ENCODE data around the gene ARHGEF7.

Gene ARHGEF7

GRCh38 chr13:111111376-111111937 lies 3.7 kb upstream of the ARHGEF7 start:
- no peak for TF ChIP-seq CTCF (IDR thresholded peaks at IDR 0.05; ENCODE audit: control insufficient read depth, extremely low read depth, insufficient read depth)
- no peak overlapping the region for H3K4me3 ChIP-seq (ENCODE audit: low read depth, low read length)
- DNase-seq (ENCODE audit: low read depth): no peak

GRCh38 chr13:111112196-111112595 lies 2.9 kb upstream of the ARHGEF7 start:
- TF ChIP-seq CTCF (IDR thresholded peaks at IDR 0.05; ENCODE audit: control insufficient read depth, extremely low read depth, insufficient read depth): no peak
- DNase-seq (ENCODE audit: low read depth): no peak
- H3K4me3 ChIP-seq (ENCODE audit: low read depth, low read length): no peak overlapping the region

GRCh38 chr13:111114362-111115060 lies 599 bp upstream of the ARHGEF7 start:
- TF ChIP-seq CTCF (IDR thresholded peaks at IDR 0.05; ENCODE audit: control insufficient read depth, extremely low read depth, insufficient read depth): no peak
- 0 out of 2 replicates have a peak overlapping the region, but pooled peaks have one; percentile 28 for H3K4me3 ChIP-seq (ENCODE audit: low read depth, low read length)
- no peak for DNase-seq (ENCODE audit: low read depth)

GRCh38 chr13:111115965-111116521 lies 933 bp downstream of the ARHGEF7 start:
- H3K4me3 ChIP-seq (ENCODE audit: low read depth, low read length): no peak overlapping the region
- DNase-seq (ENCODE audit: low read depth): no peak
- no peak for TF ChIP-seq CTCF (IDR thresholded peaks at IDR 0.05; ENCODE audit: control insufficient read depth, extremely low read depth, insufficient read depth)

- no peak overlapping the region for H3K4me3 ChIP-seq (ENCODE audit: low read depth, low read length)
- no peak for TF ChIP-seq CTCF (IDR thresholded peaks at IDR 0.05; ENCODE audit: control insufficient read depth, extremely low read depth, insufficient read depth)
- DNase-seq (ENCODE audit: low read depth): no peak
These were observed 1.7 kb downstream of the ARHGEF7 start for GRCh38 chr13:111116856-111117255.

GRCh38 chr13:111117289-111117688 lies 2.2 kb downstream of the ARHGEF7 start:
- TF ChIP-seq CTCF (IDR thresholded peaks at IDR 0.05; ENCODE audit: control insufficient read depth, extremely low read depth, insufficient read depth): no peak
- H3K4me3 ChIP-seq (ENCODE audit: low read depth, low read length): no peak overlapping the region
- no peak for DNase-seq (ENCODE audit: low read depth)

All from LNCaP clone FGC (cell line).